ENCODE results near the gene COL5A1. TPM values are rescaled to one million over a fixed set of nuclear protein-coding genes. Genes with fewer than 3 reads are reported as not detected.

The COL5A1 gene
- total RNA-seq, 1 donor from 2014 or later = 6.1 TPM

DNA sequence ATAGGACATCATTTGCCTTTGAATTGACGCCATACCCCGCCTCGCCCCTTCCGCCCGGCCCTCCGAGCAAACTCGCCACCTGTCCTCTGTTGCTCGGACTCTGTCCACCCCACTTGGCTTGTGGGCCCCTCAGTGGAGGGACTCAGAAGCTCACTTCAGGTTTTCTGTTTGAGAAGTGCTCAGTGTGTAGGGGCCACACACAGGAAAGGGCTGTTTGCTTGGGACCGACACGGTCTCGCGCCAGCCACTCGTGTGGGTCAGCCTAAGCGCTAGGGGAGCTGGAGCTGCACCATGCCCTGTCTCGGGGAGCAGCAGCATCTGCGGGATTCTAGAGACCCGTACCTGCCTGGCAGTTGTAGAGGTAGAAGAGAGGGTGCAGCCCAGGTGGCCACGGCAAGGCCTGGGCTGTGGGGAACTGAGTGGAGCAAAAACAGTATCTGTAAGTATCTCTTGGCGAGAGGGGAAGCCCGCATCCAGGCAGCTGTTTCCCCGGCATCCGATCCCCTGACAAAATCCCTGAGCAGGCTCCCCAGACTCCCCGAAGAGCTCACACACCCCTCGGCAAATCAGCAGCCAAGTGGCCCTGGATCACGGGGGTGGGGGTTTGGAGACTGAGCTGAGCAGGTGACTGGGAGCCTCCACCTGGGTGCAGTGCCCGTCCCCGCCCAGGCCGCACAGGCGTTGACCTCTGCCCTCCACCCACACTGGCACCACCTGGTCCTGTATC is 52.2 kb downstream of the COL5A1 start:
- H4K20me1 ChIP-seq (ENCODE audit: low read depth) = peaks cover 10% of the 10 kb centered on the region
- no peaks in the 10 kb centered on the region for H3F3A ChIP-seq (ENCODE audit: low read depth)
- Mint-ChIP-seq H3K27ac (no peak overlapping the region), H3K27me3 (ENCODE audit: insufficient read depth, low read depth) (peaks cover 7% of the 10 kb centered on the region), H3K36me3 (no peaks in the 10 kb centered on the region), H3K9me3 (no peaks in the 10 kb centered on the region), H3K4me3 (no peak overlapping the region), H3K4me1 (peaks cover 9% of the 10 kb centered on the region)
- H3K79me2 ChIP-seq (ENCODE audit: low read depth) = no peaks in the 10 kb centered on the region
- no peak overlapping the region for H2AFZ ChIP-seq (replicated peaks)
- no peak overlapping the region for H3K4me2 ChIP-seq
- H3K9me3 ChIP-seq (ENCODE audit: low read depth) = no peaks in the 10 kb centered on the region
- H3K4me3 ChIP-seq = no peak overlapping the region
- H3K27me3 ChIP-seq = no peaks in the 10 kb centered on the region
- DNase-seq (ENCODE audit: low spot score) = no peak
- no peaks in the 10 kb centered on the region for H3K36me3 ChIP-seq
- TF ChIP-seq CTCF (IDR thresholded peaks at IDR 0.05) (no peak), EZH2phosphoT487 (IDR thresholded peaks at IDR 0.05) (no peak), EZH2 (IDR thresholded peaks at IDR 0.05) (no peak)
- no peak overlapping the region for H3K27ac ChIP-seq
- H3K9ac ChIP-seq = no peak overlapping the region
- peaks cover 2% of the 10 kb centered on the region for H3K4me1 ChIP-seq

GRCh38 chr9:134694368-134694665 is 52.7 kb downstream of the COL5A1 start:
- no peak for DNase-seq (ENCODE audit: low spot score)
- H3K9ac ChIP-seq = no peak overlapping the region
- H3K4me1 ChIP-seq = peaks cover 5% of the 10 kb centered on the region
- TF ChIP-seq EZH2 (IDR thresholded peaks at IDR 0.05) (no peak), EZH2phosphoT487 (IDR thresholded peaks at IDR 0.05) (no peak), CTCF (IDR thresholded peaks at IDR 0.05) (no peak)
- no peak overlapping the region for H3K4me3 ChIP-seq
- no peak overlapping the region for H2AFZ ChIP-seq (replicated peaks)
- no peak overlapping the region for H3K4me3 Mint-ChIP-seq
- no peak overlapping the region for H3K4me2 ChIP-seq
- peaks cover 11% of the 10 kb centered on the region for H4K20me1 ChIP-seq (ENCODE audit: low read depth)
- H3K27me3 ChIP-seq = no peaks in the 10 kb centered on the region
- H3K27me3 Mint-ChIP-seq (ENCODE audit: insufficient read depth, low read depth) = peaks cover 10% of the 10 kb centered on the region
- no peaks in the 10 kb centered on the region for H3K9me3 Mint-ChIP-seq
- H3K27ac ChIP-seq = no peak overlapping the region
- no peaks in the 10 kb centered on the region for H3K36me3 ChIP-seq
- no peak overlapping the region for H3K27ac Mint-ChIP-seq
- H3K36me3 Mint-ChIP-seq = no peaks in the 10 kb centered on the region
- no peaks in the 10 kb centered on the region for H3K79me2 ChIP-seq (ENCODE audit: low read depth)
- H3K9me3 ChIP-seq (ENCODE audit: low read depth) = no peaks in the 10 kb centered on the region
- no peaks in the 10 kb centered on the region for H3F3A ChIP-seq (ENCODE audit: low read depth)
- peaks cover 10% of the 10 kb centered on the region for H3K4me1 Mint-ChIP-seq

- Mint-ChIP-seq H3K27ac (no peak overlapping the region), H3K9me3 (no peaks in the 10 kb centered on the region), H3K36me3 (no peaks in the 10 kb centered on the region), H3K27me3 (ENCODE audit: insufficient read depth, low read depth) (peaks cover 10% of the 10 kb centered on the region), H3K4me3 (no peak overlapping the region), H3K4me1 (peaks cover 10% of the 10 kb centered on the region)
- Histone ChIP-seq H3K4me2 (no peak overlapping the region), H3K79me2 (ENCODE audit: low read depth) (no peaks in the 10 kb centered on the region), H3F3A (ENCODE audit: low read depth) (no peaks in the 10 kb centered on the region), H3K36me3 (no peaks in the 10 kb centered on the region), H3K27me3 (no peaks in the 10 kb centered on the region), H3K27ac (no peak overlapping the region), H3K9ac (no peak overlapping the region), H2AFZ (replicated peaks) (no peak overlapping the region), H3K4me1 (peaks cover 5% of the 10 kb centered on the region), H4K20me1 (ENCODE audit: low read depth) (peaks cover 12% of the 10 kb centered on the region), H3K4me3 (no peak overlapping the region), H3K9me3 (ENCODE audit: low read depth) (no peaks in the 10 kb centered on the region)
- TF ChIP-seq EZH2phosphoT487 (IDR thresholded peaks at IDR 0.05) = no peak
- TF ChIP-seq CTCF (IDR thresholded peaks at IDR 0.05) = no peak
- TF ChIP-seq EZH2 (IDR thresholded peaks at IDR 0.05) = no peak
- DNase-seq (ENCODE audit: low spot score) = no peak
Observed at GRCh38 chr9:134694714-134695113, 53.1 kb downstream of the COL5A1 start.
